ENCODE data around the gene H2BK1. TPM values are rescaled to one million over a fixed set of nuclear protein-coding genes. Genes with fewer than 3 reads are reported as not detected.
A peak's percentile ranks its signal among the peaks of the same experiment; 100 is the strongest.

H2BK1 gene
- total RNA-seq, 4 donors from 2014 or later, result not detected

DNA sequence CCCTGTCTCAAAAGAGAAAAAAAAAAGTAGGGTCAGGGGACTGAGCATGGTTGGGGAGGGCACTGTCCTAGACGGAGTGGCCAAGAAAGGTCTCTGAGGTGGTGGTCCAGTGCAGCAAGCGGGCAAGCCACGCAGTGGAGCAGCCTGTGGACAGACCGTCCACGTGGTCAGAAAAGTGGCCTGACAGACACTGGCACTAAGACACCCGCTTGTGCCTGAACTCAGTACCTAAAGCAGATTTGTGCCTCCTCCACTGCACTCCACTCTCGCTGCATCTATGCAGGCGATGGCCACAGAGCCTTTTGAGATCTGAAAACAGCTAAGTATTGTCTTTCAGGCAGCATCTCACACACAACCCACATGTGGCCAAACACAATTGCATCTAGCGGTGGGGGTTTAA, 32.1 kb downstream of the H2BK1 start:
- no peak overlapping the region for H3K4me3 ChIP-seq (ENCODE audit: low read depth, poor library complexity, severe bottlenecking)
- WGBS, 2 donors, result 93 to 94% methylated on average over 9 of the region's 9 CpGs
- peak in 1 of 2 donors; percentile 72 for DNase-seq (ENCODE audit: low spot score in 2 of 2)
- intact Hi-C loops (cut with DNase I; ENCODE audit: low total_unique reads), result no loop called here
- no peak for TF ChIP-seq POLR2A (IDR thresholded peaks at IDR 0.05)
- TF ChIP-seq, protein P1, sequence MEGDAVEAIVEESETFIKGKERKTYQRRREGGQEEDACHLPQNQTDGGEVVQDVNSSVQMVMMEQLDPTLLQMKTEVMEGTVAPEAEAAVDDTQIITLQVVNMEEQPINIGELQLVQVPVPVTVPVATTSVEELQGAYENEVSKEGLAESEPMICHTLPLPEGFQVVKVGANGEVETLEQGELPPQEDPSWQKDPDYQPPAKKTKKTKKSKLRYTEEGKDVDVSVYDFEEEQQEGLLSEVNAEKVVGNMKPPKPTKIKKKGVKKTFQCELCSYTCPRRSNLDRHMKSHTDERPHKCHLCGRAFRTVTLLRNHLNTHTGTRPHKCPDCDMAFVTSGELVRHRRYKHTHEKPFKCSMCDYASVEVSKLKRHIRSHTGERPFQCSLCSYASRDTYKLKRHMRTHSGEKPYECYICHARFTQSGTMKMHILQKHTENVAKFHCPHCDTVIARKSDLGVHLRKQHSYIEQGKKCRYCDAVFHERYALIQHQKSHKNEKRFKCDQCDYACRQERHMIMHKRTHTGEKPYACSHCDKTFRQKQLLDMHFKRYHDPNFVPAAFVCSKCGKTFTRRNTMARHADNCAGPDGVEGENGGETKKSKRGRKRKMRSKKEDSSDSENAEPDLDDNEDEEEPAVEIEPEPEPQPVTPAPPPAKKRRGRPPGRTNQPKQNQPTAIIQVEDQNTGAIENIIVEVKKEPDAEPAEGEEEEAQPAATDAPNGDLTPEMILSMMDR (IDR thresholded peaks at IDR 0.05), result no peak

DNA sequence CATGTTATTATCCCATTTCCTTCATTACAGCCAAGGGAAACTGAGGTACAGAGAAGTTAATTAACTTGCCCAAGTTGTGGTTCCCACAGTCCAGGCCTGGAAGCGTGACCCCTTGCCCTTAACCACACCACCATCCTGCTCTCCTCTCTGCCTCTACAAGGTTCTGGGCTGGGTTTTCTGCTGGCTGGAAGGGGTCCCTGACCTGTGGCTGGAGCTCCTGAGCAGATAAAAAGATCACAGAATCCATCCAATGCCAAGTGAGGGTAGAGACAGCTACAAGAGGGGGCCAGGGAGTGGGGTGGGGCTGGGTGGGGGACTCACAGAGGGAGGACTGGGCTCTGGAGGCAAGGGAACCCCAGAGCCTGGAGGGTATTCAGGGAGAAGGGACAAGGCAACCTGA, 33.0 kb downstream of the H2BK1 start:
- 93 to 94% methylated on average over 1 of the region's 1 CpG for WGBS, 2 donors
- TF ChIP-seq, protein P1 (IDR thresholded peaks at IDR 0.05), result no peak
- TF ChIP-seq POLR2A (IDR thresholded peaks at IDR 0.05), result no peak
- peak in 1 of 2 donors; percentile 52 for DNase-seq (ENCODE audit: low spot score in 2 of 2)
- intact Hi-C loops (cut with DNase I; ENCODE audit: low total_unique reads), result no loop called here
- H3K4me3 ChIP-seq (ENCODE audit: low read depth, poor library complexity, severe bottlenecking), result no peak overlapping the region

DNA sequence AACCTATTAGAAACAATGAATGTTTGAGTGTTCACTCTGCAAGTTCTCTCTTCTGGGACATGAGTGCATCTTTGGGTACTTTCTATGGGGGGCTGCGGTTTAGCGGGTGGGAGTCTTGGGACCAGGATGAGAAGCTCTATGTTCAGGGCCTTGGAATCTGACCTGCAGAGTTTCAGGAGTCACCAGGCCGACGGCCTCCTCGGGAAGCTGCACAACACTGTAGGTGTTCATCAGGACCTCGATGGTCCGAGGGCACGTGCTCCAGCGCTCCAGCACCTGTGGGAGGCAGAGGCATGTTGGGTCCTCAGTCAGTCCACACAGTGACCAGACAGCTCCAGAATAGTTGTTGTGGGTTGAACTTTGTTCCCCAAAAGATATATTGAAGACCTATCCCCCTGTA, 33.9 kb downstream of the H2BK1 start:
- TF ChIP-seq POLR2A (IDR thresholded peaks at IDR 0.05), result no peak
- TF ChIP-seq, protein P1 (IDR thresholded peaks at IDR 0.05), result no peak
- intact Hi-C loops (cut with DNase I; ENCODE audit: low total_unique reads), result no loop called here
- WGBS, 2 donors, result 92 to 98% methylated on average over 9 of the region's 9 CpGs
- H3K4me3 ChIP-seq (ENCODE audit: low read depth, poor library complexity, severe bottlenecking), result no peak overlapping the region
- DNase-seq (ENCODE audit: low spot score in 2 of 2), result peak in 1 of 2 donors; percentile 71

DNA sequence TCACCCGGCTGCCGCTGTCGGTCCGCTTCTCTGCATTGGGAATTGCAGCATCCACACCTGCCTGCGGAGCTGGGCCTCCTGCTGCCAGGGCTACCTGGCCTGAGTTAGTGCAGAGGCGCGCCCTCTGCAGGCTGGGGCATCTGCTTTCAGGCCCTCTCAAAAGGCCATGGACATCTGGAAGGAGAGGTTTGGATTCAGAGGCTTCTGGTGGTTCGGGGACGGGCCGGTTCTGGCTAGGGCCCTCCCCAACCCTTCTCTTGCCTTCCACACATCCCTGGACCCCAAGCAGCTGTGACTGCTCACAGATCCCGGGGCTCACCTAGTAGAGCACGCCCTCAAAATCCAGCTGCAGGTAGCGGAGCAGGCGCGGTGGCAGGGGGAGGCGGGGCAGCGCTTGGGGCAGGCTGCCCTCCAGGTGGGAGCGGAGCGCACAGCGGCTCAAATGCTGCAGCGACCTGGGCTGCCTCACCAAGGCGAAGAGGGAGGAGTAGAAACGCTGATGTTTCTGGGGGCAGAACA, 34.4 kb downstream of the H2BK1 start:
- TF ChIP-seq, protein P1 (IDR thresholded peaks at IDR 0.05), result no peak
- TF ChIP-seq POLR2A (IDR thresholded peaks at IDR 0.05), result no peak
- intact Hi-C loops (cut with DNase I; ENCODE audit: low total_unique reads), result no loop called here
- H3K4me3 ChIP-seq (ENCODE audit: low read depth, poor library complexity, severe bottlenecking), result no peak overlapping the region
- 64 to 80% methylated on average over 23 of the region's 23 CpGs for WGBS, 2 donors
- DNase-seq (ENCODE audit: low spot score in 2 of 2), result peak in 1 of 2 donors; percentile 69

DNA sequence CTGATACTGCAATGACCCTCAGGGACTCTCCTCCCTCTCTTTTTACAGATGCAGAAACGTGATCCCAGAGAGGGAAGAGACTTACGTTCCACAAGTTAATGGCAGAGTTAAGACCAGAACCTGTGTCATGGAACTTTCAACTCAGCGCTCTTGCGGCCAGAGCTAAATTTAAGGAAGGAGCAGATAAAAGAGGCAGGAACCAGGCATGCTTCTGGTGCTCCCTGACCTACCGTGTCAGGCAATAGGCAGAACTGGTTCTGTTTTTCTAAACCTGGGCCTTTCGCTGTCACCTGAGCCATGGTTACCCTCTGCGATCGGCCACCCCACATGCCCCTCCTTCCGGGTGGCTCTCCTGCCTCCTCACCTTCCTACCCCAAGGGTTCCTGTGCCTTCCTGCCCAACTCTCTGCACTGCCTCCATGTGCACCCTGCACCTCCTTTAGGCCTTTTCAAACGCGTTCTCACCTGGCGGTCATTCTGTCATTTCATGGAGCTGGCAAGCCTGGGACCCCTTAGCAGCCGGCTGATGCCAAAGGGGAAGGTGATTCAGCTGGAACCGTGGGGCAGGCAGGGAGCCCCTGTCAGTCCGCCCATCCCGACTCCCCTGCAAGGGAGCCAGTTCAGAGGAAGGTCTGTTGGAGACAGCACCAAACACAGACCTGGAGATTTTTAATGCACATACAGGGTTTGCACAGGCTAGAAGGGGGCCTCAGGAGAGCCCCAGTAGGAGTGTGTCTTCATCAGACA, 35.1 kb downstream of the H2BK1 start:
- H3K4me3 ChIP-seq (ENCODE audit: low read depth, poor library complexity, severe bottlenecking), result no peak overlapping the region
- TF ChIP-seq, protein P1 (IDR thresholded peaks at IDR 0.05), result no peak
- no peak for TF ChIP-seq POLR2A (IDR thresholded peaks at IDR 0.05)
- intact Hi-C loops (cut with DNase I; ENCODE audit: low total_unique reads), result no loop called here
- peak in 1 of 2 donors; percentile 42 for DNase-seq (ENCODE audit: low spot score in 2 of 2)
- 75 to 80% methylated on average over 16 of the region's 16 CpGs for WGBS, 2 donors

Data from lower leg skin (tissue), 4 donors.